Caco-2 (cell line): ENCODE results near the gene NOTCH2. TPM values are rescaled to one million over a fixed set of nuclear protein-coding genes. Genes with fewer than 3 reads are reported as not detected.

Experiments
- BruUV-seq: library from RNA; stranded (reverse); fragments of 400-500 nt; replicated peaks from 2 replicates; lab custom pipeline; 2021; lab: Mats Ljungman, UMichigan
- CTCF ChIA-PET: fragments of 300-600 bp; sonication (Branson Sonifier 250); formaldehyde crosslinking; loops from one replicate; lab custom pipeline; 2022; ENCODE audit warnings: antibody characterized with exemption; lab: Charles Lee
- POLR2A ChIA-PET: fragments of 300-600 bp; sonication (Branson Sonifier 250); formaldehyde crosslinking; loops from one replicate; lab custom pipeline; 2022; ENCODE audit warnings: antibody characterized with exemption; lab: Charles Lee
- DNase-seq, 2 experiments: peaks; one replicate each; pipeline versions ENCODE4 v3.0.0 to v3.0.0-alpha.2; 2020 to 2022
- H3K27me3 ChIP-seq: replicated peaks from 2 replicates; pipeline ENCODE4 v1.6.0; 2011; ENCODE audit warnings: low read length; ENCODE audit not compliant: control insufficient read depth, insufficient read depth
- H3K36me3 ChIP-seq: 2 replicates; pipeline ENCODE4 v1.5.1; 2011; ENCODE audit warnings: low read length; ENCODE audit not compliant: control insufficient read depth, insufficient read depth
- H3K4me1 ChIP-seq: fragments of 250-450 bp; sonication (Bioruptor Pico); 2 replicates; pipeline ENCODE4 v1.5.1; 2020; ENCODE audit warnings: mild to moderate bottlenecking
- H3K4me3 ChIP-seq: 2 replicates; pipeline ENCODE4 v1.5.1; 2011; ENCODE audit warnings: low read depth, mild to moderate bottlenecking, control low read depth, low read length
- H3K9me3 ChIP-seq: fragments of 250-450 bp; sonication (Bioruptor Pico); 2 replicates; pipeline ENCODE4 v1.5.1; 2020; ENCODE audit warnings: mild to moderate bottlenecking, moderate library complexity
- H3K27ac Mint-ChIP-seq: one replicate; pipeline ENCODE4 v1.8.0; 2022; ENCODE audit warnings: mixed read lengths; ENCODE audit not compliant: unreplicated experiment
- H3K27me3 Mint-ChIP-seq: one replicate; pipeline ENCODE4 v1.8.0; 2022; ENCODE audit warnings: mixed read lengths; ENCODE audit not compliant: insufficient read depth, unreplicated experiment
- H3K36me3 Mint-ChIP-seq: one replicate; pipeline ENCODE4 v1.8.0; 2022; ENCODE audit warnings: mild to moderate bottlenecking, mixed read lengths; ENCODE audit not compliant: insufficient read depth, unreplicated experiment
- H3K4me1 Mint-ChIP-seq: one replicate; pipeline ENCODE4 v1.8.0; 2022; ENCODE audit warnings: low read depth, mixed read lengths; ENCODE audit not compliant: unreplicated experiment
- H3K4me3 Mint-ChIP-seq: one replicate; pipeline ENCODE4 v1.8.0; 2022; ENCODE audit warnings: mild to moderate bottlenecking, moderate library complexity, mixed read lengths; ENCODE audit not compliant: unreplicated experiment
- H3K9me3 Mint-ChIP-seq: one replicate; pipeline ENCODE4 v1.8.0; 2022; ENCODE audit warnings: mixed read lengths; ENCODE audit not compliant: unreplicated experiment
- intact Hi-C: fragments of 100-400 bp; cut with micrococcal nuclease; formaldehyde crosslinking; loops from one replicate; pipeline ENCODE4 v1.10.0; 2022; ENCODE audit not compliant: unreplicated experiment
- total RNA-seq: library from RNA; stranded (reverse); gene quantifications from 2 replicates; pipeline ENCODE4 v1.2.3, GENCODE V29; 2022
- TF ChIP-seq, protein P1 (sequence below), 2 experiments: fragments of 200-600 bp in 1 of 2; IDR thresholded peaks; 1 replicate in 1 of 2; 2 replicates in 1 of 2; pipeline versions ENCODE4 v1.5.1 to v1.8.0; 2011 to 2022; ENCODE audit warnings: antibody characterized with exemption in 1 of 2, control low read depth in 1 of 2, inconsistent platforms in 1 of 2, low read depth in 1 of 2, low read length in 1 of 2, mild to moderate bottlenecking in 1 of 2, moderate library complexity in 1 of 2; ENCODE audit not compliant: insufficient read depth in 1 of 2, severe bottlenecking in 1 of 2, unreplicated experiment in 1 of 2

The NOTCH2 gene
- total RNA-seq, 1 experiment from 2014 or later = 41.1 TPM

DNA sequence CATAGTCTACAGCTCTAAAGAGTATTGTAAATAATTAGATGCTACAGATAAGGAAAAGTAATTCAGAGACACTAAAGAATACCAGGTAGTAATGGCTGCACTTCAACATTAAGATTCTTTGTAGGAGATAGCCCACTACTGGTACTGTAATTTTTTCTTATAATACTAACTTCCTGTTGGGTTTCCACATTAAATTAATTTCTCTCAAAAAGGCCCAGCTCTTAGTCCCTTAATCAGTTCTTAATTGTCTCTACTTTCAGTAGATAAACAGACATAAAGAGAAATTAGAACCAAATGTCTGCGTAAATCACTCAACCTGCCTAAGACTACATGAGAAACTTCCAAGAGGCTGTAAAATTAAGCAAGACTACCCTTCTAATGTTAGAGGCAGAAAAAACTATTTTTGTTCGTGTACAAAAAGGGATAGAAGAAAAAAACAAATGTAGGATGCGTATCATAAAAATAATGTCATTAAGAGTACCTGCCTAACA, 83.4 kb downstream of the NOTCH2 start:
- Histone ChIP-seq H3K9me3 (no peaks in the 10 kb centered on the region), H3K27me3 (no peaks in the 10 kb centered on the region), H3K4me3 (no peak overlapping the region), H3K36me3 (no peaks in the 10 kb centered on the region), H3K4me1 (no peaks in the 10 kb centered on the region)
- CTCF ChIA-PET = no interaction called here
- intact Hi-C loops = no loop called here
- Mint-ChIP-seq H3K27me3 (no peaks in the 10 kb centered on the region), H3K4me3 (no peak overlapping the region), H3K9me3 (no peaks in the 10 kb centered on the region), H3K27ac (no peak overlapping the region), H3K4me1 (no peaks in the 10 kb centered on the region), H3K36me3 (peaks cover 8% of the 10 kb centered on the region)
- BruUV-seq = no TSS peak
- DNase-seq = no peak
- POLR2A ChIA-PET = no interaction called here
- TF ChIP-seq, protein P1, sequence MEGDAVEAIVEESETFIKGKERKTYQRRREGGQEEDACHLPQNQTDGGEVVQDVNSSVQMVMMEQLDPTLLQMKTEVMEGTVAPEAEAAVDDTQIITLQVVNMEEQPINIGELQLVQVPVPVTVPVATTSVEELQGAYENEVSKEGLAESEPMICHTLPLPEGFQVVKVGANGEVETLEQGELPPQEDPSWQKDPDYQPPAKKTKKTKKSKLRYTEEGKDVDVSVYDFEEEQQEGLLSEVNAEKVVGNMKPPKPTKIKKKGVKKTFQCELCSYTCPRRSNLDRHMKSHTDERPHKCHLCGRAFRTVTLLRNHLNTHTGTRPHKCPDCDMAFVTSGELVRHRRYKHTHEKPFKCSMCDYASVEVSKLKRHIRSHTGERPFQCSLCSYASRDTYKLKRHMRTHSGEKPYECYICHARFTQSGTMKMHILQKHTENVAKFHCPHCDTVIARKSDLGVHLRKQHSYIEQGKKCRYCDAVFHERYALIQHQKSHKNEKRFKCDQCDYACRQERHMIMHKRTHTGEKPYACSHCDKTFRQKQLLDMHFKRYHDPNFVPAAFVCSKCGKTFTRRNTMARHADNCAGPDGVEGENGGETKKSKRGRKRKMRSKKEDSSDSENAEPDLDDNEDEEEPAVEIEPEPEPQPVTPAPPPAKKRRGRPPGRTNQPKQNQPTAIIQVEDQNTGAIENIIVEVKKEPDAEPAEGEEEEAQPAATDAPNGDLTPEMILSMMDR (IDR thresholded peaks at IDR 0.05; ENCODE audit: insufficient read depth in 1 of 2, low read depth in 1 of 2, low read length in 1 of 2, severe bottlenecking in 1 of 2, unreplicated experiment in 1 of 2) = no peak

DNA sequence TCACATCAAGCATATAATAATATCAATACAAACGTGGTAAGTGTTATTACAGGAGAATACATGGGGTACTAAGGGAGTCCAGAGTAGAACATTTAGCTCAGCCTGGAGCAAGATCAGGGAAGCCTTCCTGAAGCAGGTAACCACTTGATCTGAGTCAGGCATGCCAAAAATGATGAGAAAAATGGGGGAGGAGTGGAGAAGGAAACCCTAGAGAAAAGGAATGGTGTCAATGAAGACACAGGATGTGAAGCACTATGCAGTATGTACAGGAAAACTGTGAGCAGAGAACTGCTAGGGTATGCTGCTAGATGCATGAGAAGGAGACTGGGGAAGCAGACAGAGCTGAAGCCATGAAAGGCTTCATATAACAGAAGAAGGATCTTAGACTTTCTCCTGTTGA, 84.7 kb downstream of the NOTCH2 start:
- no peaks in the 10 kb centered on the region for H3K36me3 ChIP-seq
- peaks cover 8% of the 10 kb centered on the region for H3K36me3 Mint-ChIP-seq
- no peaks in the 10 kb centered on the region for H3K27me3 Mint-ChIP-seq
- H3K9me3 ChIP-seq = no peaks in the 10 kb centered on the region
- no peaks in the 10 kb centered on the region for H3K4me1 Mint-ChIP-seq
- H3K4me1 ChIP-seq = no peaks in the 10 kb centered on the region
- no TSS peak for BruUV-seq
- DNase-seq = no peak
- TF ChIP-seq, protein P1 (IDR thresholded peaks at IDR 0.05; ENCODE audit: insufficient read depth in 1 of 2, low read depth in 1 of 2, low read length in 1 of 2, severe bottlenecking in 1 of 2, unreplicated experiment in 1 of 2) = no peak
- no peaks in the 10 kb centered on the region for H3K27me3 ChIP-seq
- no peak overlapping the region for H3K4me3 Mint-ChIP-seq
- no peaks in the 10 kb centered on the region for H3K9me3 Mint-ChIP-seq
- ChIA-PET POLR2A (no interaction called here), CTCF (no interaction called here)
- H3K4me3 ChIP-seq = no peak overlapping the region
- no peak overlapping the region for H3K27ac Mint-ChIP-seq
- intact Hi-C loops = no loop called here

DNA sequence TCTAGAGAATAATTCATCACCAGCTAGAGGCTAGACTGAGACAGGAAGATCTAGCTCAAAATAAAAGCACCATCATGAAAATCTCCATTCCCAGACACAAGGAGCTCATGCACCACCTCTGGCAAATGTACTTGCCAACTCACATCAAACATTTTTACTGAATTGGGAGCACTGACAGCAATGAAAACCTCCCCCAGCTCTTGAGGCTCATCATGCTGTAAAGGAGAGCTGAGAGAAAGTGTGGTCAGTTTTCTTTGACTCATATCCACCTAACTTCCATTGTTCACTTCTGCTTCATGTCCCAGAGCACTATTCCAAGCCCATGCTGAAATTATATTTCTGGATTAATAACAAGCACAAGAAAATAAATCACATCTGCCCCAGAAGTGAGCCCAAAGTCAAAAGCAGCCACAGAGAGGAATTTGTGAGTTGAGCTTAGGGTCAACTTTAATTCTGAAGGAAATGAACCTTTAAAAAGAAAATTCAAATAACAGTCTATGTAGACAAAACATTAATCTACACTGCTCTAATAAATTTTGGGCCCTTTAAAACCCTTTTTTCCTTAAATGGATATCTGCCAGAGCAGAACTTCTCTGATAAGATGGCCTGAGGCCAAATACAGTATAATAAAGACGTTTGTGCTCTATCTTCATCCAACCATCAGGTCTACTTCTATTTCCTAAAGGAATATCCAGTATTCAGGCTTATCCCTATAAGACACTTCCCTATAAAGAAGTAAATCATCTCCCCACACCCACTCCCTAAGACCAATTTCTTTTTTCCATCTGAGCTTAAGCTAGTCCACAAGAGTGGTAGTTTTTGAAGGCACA, 87.3 kb downstream of the NOTCH2 start:
- H3K4me1 ChIP-seq = no peaks in the 10 kb centered on the region
- no peak overlapping the region for H3K4me3 ChIP-seq
- POLR2A ChIA-PET = no interaction called here
- Mint-ChIP-seq H3K27ac (no peak overlapping the region), H3K27me3 (no peaks in the 10 kb centered on the region), H3K4me3 (no peak overlapping the region), H3K36me3 (peaks cover 8% of the 10 kb centered on the region), H3K4me1 (no peaks in the 10 kb centered on the region), H3K9me3 (no peaks in the 10 kb centered on the region)
- no peaks in the 10 kb centered on the region for H3K27me3 ChIP-seq
- BruUV-seq = no TSS peak
- CTCF ChIA-PET = no interaction called here
- DNase-seq = no peak
- H3K36me3 ChIP-seq = no peaks in the 10 kb centered on the region
- TF ChIP-seq, protein P1 (IDR thresholded peaks at IDR 0.05; ENCODE audit: insufficient read depth in 1 of 2, low read depth in 1 of 2, low read length in 1 of 2, severe bottlenecking in 1 of 2, unreplicated experiment in 1 of 2) = no peak
- no peaks in the 10 kb centered on the region for H3K9me3 ChIP-seq
- intact Hi-C loops = no loop called here
